GM12874 (cell line): ENCODE results near the gene C3orf70.
A peak's percentile ranks its signal among the peaks of the same experiment; 100 is the strongest.

Source experiments
- TF ChIP-seq, protein P1 (sequence below): IDR thresholded peaks from 2 replicates; pipeline ENCODE4 v1.5.1; 2011; ENCODE audit warnings: low read depth, mild to moderate bottlenecking, control low read depth, low read length, moderate library complexity; ENCODE audit not compliant: insufficient read depth

Gene C3orf70

DNA sequence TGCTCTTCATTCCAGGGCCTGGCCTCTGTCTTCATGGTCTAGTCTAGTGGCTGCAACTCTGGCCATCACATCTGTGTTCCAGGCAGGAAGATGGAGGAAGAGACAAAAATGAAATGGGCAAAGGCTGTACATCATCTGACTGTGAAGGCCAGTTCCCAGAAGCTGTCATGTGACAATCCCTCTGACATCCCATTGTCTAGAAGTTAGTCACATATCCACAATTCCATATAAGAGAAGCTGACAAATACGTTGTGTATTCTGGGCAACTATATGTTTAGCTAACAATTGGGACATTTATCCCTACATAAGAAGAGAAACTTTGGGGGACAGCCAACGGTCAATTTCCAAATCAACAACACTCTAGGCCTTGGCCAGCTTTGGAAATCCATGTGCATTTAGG, 34.5 kb upstream of the C3orf70 start:
- TF ChIP-seq, protein P1, sequence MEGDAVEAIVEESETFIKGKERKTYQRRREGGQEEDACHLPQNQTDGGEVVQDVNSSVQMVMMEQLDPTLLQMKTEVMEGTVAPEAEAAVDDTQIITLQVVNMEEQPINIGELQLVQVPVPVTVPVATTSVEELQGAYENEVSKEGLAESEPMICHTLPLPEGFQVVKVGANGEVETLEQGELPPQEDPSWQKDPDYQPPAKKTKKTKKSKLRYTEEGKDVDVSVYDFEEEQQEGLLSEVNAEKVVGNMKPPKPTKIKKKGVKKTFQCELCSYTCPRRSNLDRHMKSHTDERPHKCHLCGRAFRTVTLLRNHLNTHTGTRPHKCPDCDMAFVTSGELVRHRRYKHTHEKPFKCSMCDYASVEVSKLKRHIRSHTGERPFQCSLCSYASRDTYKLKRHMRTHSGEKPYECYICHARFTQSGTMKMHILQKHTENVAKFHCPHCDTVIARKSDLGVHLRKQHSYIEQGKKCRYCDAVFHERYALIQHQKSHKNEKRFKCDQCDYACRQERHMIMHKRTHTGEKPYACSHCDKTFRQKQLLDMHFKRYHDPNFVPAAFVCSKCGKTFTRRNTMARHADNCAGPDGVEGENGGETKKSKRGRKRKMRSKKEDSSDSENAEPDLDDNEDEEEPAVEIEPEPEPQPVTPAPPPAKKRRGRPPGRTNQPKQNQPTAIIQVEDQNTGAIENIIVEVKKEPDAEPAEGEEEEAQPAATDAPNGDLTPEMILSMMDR, result no peak

DNA sequence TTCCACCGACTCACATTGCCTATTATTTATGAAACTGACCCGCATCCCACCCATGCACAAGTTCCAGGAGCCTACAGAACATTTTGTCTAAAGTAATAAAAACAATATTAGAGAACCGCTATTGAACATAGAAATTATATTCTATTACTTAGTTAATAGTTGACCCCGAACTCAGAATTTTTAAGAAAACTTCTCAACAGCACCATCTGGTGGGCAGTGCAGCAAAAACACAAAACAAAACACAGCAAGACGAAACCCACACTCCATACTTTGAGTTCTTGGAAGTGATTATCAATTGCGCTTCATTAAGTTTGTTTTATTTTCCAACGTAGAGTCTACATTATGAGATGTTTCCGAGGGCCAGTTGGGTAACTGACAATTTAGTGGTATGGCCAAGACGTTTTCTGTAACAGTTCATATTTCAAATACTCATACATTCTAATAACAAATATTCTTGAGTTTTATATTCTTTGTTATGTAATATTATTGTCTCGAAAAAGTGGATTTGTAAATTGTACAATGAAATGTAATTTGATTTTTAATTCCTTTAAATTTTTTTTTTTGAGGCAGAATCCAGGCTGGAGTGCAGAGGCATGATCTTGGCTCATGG, 24.0 kb upstream of the C3orf70 start:
- TF ChIP-seq, protein P1, result peak; percentile 48; the same call in 1 of the 2 replicates

DNA sequence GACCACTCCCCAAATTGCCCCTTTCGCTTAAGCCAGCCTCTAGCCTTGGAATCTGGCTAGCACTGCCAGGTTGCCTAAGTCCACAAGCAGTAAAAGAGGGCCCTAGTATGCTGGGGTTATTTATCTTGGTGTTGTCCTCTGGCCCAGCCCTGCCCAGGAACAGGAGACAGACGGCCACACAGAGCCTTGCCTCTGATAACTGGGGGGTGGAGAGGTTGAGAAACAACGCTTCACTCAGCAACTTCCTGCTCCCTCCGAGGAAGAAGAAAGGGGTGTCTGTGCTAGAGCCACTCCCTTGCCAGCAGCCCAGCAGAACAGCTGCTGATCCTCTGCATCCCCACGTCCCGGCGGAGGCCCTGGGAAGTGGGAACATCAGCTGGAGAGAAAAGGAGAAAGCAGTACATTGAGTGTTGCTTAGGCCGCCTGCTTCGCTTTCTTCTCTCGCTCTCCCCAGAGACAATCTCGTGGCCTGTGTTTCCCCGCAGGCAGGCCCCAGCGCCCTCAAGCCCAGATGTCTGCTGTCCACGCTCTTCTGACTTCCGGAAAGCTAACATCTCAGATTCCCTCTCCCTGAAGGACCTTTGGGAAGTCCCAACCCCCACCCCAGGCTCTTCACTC, 22.6 kb upstream of the C3orf70 start:
- TF ChIP-seq, protein P1, result no peak

DNA sequence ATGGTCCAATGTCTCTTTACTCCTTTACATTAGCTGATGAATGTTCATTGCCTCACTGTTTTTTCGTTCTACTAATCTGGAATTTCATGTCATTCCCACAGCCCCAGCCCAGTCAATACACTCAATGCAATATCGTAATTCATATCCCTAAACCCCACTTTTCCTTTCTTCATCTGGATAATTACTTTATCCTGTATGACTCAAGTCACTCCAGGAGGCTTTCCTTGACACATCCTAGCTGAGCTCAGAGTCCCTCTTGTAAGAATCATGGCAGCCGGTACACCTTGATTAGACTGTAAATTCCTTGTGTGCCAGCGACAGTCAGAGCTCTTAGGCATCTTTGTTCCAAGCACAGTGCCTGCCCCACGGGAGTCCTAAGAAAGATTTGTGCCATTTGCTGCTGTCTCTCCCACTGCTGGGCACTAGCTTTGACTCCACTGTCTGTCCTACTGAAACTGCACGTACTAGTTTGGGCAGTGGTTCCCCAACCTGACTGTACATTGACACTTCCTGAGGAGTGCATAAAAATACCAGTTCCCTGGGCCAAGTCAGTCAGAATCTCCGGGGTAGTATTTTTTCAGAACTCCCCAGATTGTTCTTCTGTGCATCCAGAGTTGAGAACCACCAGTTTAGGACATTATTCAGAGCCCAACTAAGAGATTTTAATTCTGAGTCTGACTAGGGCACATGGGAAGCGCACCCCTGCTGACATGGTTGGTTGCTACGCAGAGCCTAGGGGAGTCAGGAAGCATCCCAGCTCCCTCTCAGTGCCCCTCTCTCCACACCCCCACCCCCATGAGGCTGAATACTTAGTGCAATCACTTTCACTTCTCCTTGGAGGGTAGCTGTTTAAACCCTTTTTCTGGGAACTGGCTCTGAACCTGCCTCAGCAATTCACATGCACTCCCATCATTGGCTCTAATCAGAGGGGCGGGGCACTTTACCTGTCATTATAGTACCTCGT, 19.5 kb upstream of the C3orf70 start:
- TF ChIP-seq, protein P1, result no peak

DNA sequence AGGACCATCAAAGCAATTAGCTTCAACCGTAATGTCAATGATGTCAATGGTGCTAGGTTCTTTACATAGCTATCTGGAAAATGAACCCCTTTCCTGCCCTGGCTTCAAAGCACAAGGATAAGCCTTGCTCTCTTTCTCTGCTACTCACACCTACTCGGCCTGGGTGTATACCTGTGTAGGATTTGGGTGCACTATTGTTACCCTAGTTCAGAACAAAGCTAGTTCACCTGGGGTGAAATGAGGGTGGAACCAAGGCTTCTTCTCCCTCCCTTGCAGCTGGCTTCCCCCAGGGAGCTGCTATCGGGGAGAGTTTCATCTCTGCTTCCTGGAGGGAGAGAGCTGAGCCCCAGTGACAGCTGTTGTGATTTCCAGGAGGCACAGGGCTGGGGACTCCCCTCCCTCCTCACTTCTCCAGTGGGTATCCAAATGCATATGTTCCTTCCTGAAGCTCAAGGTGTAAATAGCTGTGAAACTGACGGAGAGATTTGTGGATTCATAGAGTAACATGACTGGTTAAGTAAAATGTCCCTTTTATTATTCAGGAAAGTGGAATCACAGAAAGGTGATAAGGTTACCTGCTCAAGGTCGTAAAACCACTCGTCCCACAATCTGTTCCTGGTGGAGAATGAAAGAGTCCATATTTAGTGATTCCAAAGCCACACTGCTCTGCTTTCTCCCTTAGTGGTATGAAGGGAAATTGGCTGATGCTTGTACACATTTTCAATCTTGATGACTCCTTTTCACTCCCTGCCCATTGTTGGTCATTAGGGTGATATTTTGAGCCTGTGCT, 11.8 kb upstream of the C3orf70 start:
- TF ChIP-seq, protein P1, result no peak

DNA sequence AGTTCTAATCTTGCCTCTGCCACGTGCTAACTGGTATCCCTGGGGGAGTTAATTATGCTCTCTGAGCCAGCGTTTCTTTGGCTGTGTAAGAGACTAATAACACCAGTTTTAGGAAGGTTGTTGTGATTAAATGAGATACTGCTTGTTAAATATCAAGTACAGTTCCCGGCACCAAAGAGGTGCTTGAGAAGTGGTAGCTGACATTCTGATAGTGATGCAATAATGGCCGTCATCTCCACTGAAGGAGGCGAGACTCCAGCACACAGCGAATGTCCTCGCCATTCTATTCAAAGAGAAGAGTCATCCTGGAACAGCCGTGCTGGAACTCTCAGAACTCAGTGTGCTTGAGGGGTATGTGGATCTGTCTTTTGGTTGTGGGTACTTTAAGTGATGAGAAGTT, 9.8 kb upstream of the C3orf70 start:
- TF ChIP-seq, protein P1, result no peak

DNA sequence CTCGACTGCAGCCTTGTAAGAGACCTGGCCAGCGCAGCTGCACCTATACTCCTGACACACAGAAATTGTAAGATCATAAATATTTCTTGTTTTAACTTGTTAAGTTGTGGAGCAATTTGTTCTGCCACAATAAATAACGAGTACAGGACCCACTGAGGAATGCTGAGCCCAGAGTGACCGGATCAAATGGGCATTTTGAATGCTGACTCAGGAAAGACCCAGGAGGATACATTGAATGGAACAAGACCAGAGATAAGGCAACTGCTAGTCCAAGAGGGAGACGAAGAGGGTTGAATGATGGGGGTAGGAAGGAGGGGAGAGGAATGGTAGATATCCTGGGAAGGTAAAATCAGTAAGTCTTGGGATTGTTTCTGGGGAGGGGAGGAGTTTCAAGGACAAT, 8.9 kb upstream of the C3orf70 start:
- TF ChIP-seq, protein P1, result no peak
